ENCODE results near the gene ZC2HC1B.
"Not testable (repeated sequence)": the region's sequence is repeated elsewhere in the genome, so short reads cannot be mapped to it uniquely, and the experiment has no call there.

ZC2HC1B gene

DNA sequence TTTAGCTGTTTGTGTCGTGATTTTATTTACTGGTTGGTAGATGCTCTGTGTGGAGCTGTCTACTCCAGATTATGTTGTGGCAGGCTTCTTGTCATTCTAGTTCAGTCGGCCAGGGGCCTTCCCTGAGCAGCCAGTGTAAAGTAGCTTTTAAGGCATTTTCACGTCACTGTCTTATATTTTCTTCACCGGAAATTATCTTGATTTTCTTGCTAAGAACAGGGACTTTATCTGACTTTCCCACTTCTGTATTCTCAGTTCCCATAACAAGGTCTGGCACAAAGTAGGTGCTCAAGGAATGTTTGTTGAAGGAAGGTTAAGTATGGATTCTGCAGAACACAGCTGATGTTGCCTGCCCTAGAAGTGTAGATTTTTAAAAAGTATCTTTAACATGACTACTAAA is 20.3 kb upstream of the ZC2HC1B start:
- TF ChIP-seq SUZ12 (IDR thresholded peaks at IDR 0.05) (no peak), ELF4 (IDR thresholded peaks at IDR 0.05) (no peak), HDGF (IDR thresholded peaks at IDR 0.05; ENCODE audit: borderline replicate concordance) (no peak), L3MBTL2 (conservative IDR thresholded peaks at IDR 0.05) (no peak)
- TF ChIP-seq, protein P1, sequence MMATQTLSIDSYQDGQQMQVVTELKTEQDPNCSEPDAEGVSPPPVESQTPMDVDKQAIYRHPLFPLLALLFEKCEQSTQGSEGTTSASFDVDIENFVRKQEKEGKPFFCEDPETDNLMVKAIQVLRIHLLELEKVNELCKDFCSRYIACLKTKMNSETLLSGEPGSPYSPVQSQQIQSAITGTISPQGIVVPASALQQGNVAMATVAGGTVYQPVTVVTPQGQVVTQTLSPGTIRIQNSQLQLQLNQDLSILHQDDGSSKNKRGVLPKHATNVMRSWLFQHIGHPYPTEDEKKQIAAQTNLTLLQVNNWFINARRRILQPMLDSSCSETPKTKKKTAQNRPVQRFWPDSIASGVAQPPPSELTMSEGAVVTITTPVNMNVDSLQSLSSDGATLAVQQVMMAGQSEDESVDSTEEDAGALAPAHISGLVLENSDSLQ (IDR thresholded peaks at IDR 0.05), result no peak
- ChIA-PET CTCF (interaction anchor here (0.9 kb wide), 1 partner anchor 269 kb away, joined by 3 read pairs; no protein-coding TSS in a partner anchor), POLR2A (interaction anchor here (1.5 to 1.8 kb wide), 7 partner anchors 11 to 270 kb away, joined by 4 to 8 read pairs (median 6); partner anchors contain the start of gene PLAGL1)
- DNase-seq (ENCODE audit: extremely low spot score), result no peak

DNA sequence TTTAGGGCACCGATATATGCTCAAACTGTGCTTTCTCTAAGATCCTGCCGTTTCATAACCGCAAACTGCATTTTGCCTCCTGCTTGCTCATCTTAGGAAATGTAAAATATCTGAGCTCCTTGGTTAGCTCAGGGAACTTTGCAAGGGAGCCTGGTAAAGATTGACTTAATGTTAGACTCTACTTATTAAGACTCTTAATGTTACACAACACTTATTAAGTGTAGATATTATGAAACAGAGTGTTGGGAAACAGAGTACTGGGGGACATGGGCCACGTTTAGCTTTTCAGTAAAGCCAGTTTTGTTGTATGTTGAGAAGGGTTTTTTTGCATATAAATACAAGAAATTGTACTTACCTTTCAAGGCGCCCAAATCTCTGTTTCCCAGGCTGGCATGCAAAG is 19.2 kb upstream of the ZC2HC1B start:
- TF ChIP-seq SUZ12 (IDR thresholded peaks at IDR 0.05) (no peak), HDGF (IDR thresholded peaks at IDR 0.05; ENCODE audit: borderline replicate concordance) (no peak), L3MBTL2 (conservative IDR thresholded peaks at IDR 0.05) (no peak), NFRKB (IDR thresholded peaks at IDR 0.05) (no peak)
- TF ChIP-seq, protein P1 (IDR thresholded peaks at IDR 0.05), result no peak
- DNase-seq (ENCODE audit: extremely low spot score), result no peak
- ChIA-PET CTCF (no interaction called here), POLR2A (no interaction called here)

DNA sequence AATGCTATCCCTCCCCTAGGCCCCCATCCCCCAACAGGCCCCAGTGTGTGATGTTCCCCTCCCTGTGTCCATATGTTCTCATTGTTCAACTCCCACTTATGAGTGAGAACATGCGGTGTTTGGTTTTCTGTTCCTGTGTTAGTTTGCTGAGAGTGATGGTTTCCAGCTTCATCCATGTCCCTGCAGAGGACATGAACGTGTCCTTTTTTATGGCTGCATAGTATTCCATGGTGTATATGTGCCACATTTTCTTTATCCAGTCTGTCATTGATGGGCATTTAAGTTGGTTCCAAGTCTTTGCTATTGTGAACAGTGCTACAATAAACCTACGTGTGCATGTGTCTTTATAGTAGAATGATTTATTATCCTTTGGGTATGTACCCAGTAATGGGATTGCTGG is 12.6 kb upstream of the ZC2HC1B start:
- POLR2A ChIA-PET; CTCF ChIA-PET; DNase-seq (ENCODE audit: extremely low spot score): not testable (repeated sequence)

DNA sequence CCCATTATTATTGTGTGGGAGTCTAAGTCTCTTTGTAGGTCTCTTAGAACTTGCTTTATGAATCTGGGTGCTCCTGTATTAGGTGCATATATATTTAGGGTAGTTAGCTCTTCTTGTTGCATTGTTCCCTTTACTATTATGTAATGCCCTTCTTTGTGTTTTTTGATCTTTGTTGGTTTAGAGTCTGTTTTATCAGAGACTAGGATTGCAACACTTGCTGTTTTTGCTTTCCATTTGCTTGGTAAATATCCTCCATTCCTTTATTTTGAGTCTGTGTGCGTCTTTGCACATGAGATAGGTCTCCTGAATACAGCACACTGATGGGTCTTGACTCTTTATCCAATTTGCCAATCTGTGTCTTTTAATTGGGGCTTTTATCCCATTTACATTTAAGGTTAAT is 9.2 kb upstream of the ZC2HC1B start:
- POLR2A ChIA-PET; CTCF ChIA-PET; DNase-seq (ENCODE audit: extremely low spot score): not testable (repeated sequence)

DNA sequence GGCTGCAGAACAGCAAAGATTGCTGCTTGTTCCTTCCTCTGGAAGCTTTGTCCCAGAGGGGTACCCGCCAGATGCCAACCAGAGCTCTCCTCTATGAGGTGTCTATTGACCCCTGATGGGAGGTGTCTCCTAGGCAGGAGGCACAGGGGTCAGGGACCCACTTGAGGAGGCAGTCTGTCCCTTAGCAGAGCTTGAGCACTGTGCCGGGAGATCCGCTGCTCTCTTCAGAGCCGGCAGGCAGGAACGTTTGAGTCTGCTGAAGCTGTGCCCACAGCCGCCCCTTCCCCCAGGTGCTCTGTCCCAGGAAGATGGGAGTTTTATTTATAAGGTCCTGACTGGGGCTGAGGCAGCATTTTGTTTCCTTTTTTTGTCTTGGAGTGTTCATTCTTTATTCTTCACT is 7.5 kb upstream of the ZC2HC1B start:
- DNase-seq (ENCODE audit: extremely low spot score); CTCF ChIA-PET; POLR2A ChIA-PET: not testable (repeated sequence)

DNA sequence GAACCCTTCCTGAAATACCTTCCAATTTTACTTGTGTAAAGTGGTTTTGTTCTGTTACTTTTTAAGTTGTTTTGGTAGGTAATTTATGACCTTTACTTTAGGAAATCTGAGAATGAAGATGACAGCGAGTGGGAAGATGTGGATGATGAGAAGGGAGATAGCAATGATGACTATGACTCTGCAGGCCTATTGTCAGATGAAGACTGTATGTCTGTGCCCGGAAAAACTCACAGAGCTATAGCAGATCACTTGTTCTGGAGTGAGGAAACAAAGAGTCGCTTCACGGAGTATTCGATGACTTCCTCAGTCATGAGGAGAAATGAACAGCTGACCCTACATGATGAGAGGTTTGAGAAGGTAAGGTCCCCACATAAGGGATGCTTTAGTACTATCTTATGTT is 6.6 kb upstream of the ZC2HC1B start:
- ChIA-PET CTCF (no interaction called here), POLR2A (no interaction called here)
- TF ChIP-seq, protein P1 (IDR thresholded peaks at IDR 0.05), result no peak
- TF ChIP-seq FOXK2 (IDR thresholded peaks at IDR 0.05), result no peak
- TF ChIP-seq ARNT (IDR thresholded peaks at IDR 0.05), result no peak
- TF ChIP-seq LEF1 (IDR thresholded peaks at IDR 0.05; ENCODE audit: borderline replicate concordance), result no peak
- TF ChIP-seq NFRKB (IDR thresholded peaks at IDR 0.05), result no peak
- no peak for TF ChIP-seq ZNF384 (IDR thresholded peaks at IDR 0.05)
- no peak for TF ChIP-seq TARDBP (IDR thresholded peaks at IDR 0.05)
- no peak for TF ChIP-seq CTBP1 (IDR thresholded peaks at IDR 0.05; ENCODE audit: borderline replicate concordance)
- no peak for TF ChIP-seq FOXA1 (IDR thresholded peaks at IDR 0.05)
- no peak for TF ChIP-seq L3MBTL2 (conservative IDR thresholded peaks at IDR 0.05)
- no peak for TF ChIP-seq BHLHE40 (IDR thresholded peaks at IDR 0.05; ENCODE audit: borderline replicate concordance)
- TF ChIP-seq FOXM1 (IDR thresholded peaks at IDR 0.05; ENCODE audit: borderline replicate concordance), result no peak
- TF ChIP-seq SP1 (IDR thresholded peaks at IDR 0.05), result no peak
- no peak for TF ChIP-seq ELF4 (IDR thresholded peaks at IDR 0.05)
- no peak for TF ChIP-seq SUZ12 (IDR thresholded peaks at IDR 0.05)
- no peak for TF ChIP-seq HDGF (IDR thresholded peaks at IDR 0.05; ENCODE audit: borderline replicate concordance)

DNA sequence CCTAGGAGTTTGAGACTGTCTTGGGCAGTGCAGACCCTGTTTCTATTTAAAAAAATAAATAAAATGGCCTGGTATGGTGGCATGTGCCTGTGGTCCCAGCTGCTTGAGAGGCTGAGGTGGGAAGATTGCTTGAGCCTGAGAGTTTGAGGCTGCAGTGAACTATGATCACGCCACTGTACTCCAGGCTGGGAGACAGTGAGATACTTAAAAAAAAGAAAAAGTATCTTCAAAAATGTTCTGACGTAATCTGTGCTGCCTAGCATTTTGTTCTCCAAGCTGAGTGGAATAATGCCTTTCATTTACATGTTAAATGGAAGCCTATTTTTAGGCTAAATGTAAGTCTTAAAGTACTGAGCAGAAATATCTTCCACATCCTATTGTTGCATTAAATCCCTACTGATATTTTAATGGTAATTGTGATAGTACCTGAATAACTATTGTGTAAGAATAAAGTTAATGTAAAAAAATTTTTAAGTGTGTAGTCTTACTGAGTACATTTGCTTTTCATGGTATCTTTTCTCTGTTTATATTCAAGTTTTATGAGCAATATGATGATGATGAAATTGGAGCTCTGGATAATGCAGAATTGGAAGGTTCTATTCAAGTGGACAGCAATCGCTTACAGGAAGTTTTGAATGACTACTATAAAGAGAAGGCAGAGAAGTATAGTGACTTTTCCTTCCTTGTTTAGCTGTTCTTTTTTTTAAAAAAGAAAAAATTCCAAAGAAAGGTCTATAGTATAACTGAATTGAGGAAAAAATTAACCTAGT is 4.2 kb upstream of the ZC2HC1B start:
- POLR2A ChIA-PET, result interaction anchor here (0.8 to 1.1 kb wide), 2 partner anchors 17 to 410 kb away, joined by 3 to 4 read pairs; partner anchors contain the start of gene LTV1
- DNase-seq (ENCODE audit: extremely low spot score), result no peak
- CTCF ChIA-PET, result interaction anchor here (0.7 to 1.5 kb wide), 2 partner anchors 82 to 1878 kb away, joined by 3 to 4 read pairs; no protein-coding TSS in a partner anchor
- TF ChIP-seq HDGF (IDR thresholded peaks at IDR 0.05; ENCODE audit: borderline replicate concordance) (no peak), SUZ12 (IDR thresholded peaks at IDR 0.05) (no peak), NFRKB (IDR thresholded peaks at IDR 0.05) (no peak), FOXK2 (IDR thresholded peaks at IDR 0.05) (no peak), CTBP1 (IDR thresholded peaks at IDR 0.05; ENCODE audit: borderline replicate concordance) (no peak), FOXM1 (IDR thresholded peaks at IDR 0.05; ENCODE audit: borderline replicate concordance) (no peak), TARDBP (IDR thresholded peaks at IDR 0.05) (no peak), L3MBTL2 (conservative IDR thresholded peaks at IDR 0.05) (no peak), ELF4 (IDR thresholded peaks at IDR 0.05) (no peak), ARNT (IDR thresholded peaks at IDR 0.05) (no peak), SP1 (IDR thresholded peaks at IDR 0.05) (no peak), ZNF384 (IDR thresholded peaks at IDR 0.05) (no peak), FOXA1 (IDR thresholded peaks at IDR 0.05) (no peak), LEF1 (IDR thresholded peaks at IDR 0.05; ENCODE audit: borderline replicate concordance) (no peak), BHLHE40 (IDR thresholded peaks at IDR 0.05; ENCODE audit: borderline replicate concordance) (no peak)
- TF ChIP-seq, protein P1 (IDR thresholded peaks at IDR 0.05), result no peak

More for the DNA sequence above, 6.6 kb upstream of the ZC2HC1B start:
- no peak for DNase-seq (ENCODE audit: extremely low spot score)

Measured in HEK293T (cell line).